HepG2 (cell line): Measurements from ENCODE around the gene NTM. TPM values are rescaled to one million over a fixed set of nuclear protein-coding genes. Genes with fewer than 3 reads are reported as not detected.

Experiments used
- ATAC-seq: fragments of 200-7000 bp; cut with Tn5 transposase; 3 replicates; pipeline ENCODE4 v1.9.1; 2020; ENCODE audit warnings: mild to moderate bottlenecking, moderate library complexity
- BruUV-seq: library from RNA; stranded (reverse); fragments of 400-500 nt; replicated peaks from 2 replicates; lab custom pipeline; 2021; lab: Mats Ljungman, UMichigan
- CTCF ChIA-PET: fragments of 300-600 bp; formaldehyde crosslinking; extraction: SDS; loops from one replicate; lab custom pipeline; 2021; ENCODE audit warnings: low total read pairs, inconsistent platforms, low intra/inter-chr PET ratio; lab: Yijun Ruan, JAX
- POLR2A ChIA-PET: fragments of 350-600 bp; sonication (Branson Sonifier 250); formaldehyde crosslinking; loops from one replicate; lab custom pipeline; 2020; ENCODE audit warnings: antibody characterized with exemption, inconsistent platforms; lab: Yijun Ruan, JAX
- DNase-seq: peaks from one replicate; pipeline ENCODE4 v3.0.0-alpha.2; 2015; ENCODE audit warnings: low spot score
- FAIRE-seq: peaks from 3 replicates; lab custom pipeline; 2011; peaks lifted over from hg19 to GRCh38; lab: Jason Lieb, UNC
- H2AFZ ChIP-seq: one replicate; pipeline ENCODE4 v1.6.1; 2011; ENCODE audit warnings: low read length, inconsistent platforms
- H3K27ac ChIP-seq: fragments of 300-600 bp; 3 replicates; pipeline ENCODE4 v1.8.0; 2011; ENCODE audit warnings: mixed run types, mild to moderate bottlenecking, mixed read lengths, low read length, inconsistent platforms; ENCODE audit not compliant: insufficient read depth; ENCODE audit errors: extremely low read length
- H3K27me3 ChIP-seq, 2 experiments: fragments of 200-600 bp in 1 of 2; 2 replicates in 1 of 2; 3 replicates in 1 of 2; pipeline versions ENCODE4 v1.6.0 to v1.8.0; 2011; ENCODE audit warnings: low read length in 2 of 2, mild to moderate bottlenecking in 2 of 2, moderate library complexity in 2 of 2, inconsistent platforms in 1 of 2; ENCODE audit not compliant: insufficient read depth in 2 of 2, control insufficient read depth in 1 of 2
- H3K36me3 ChIP-seq, 2 experiments: fragments of 200-600 bp in 1 of 2; replicated peaks in 1 of 2; 2 replicates in 1 of 2; 3 replicates in 1 of 2; pipeline versions ENCODE4 v1.5.1 to v1.8.0; 2011; ENCODE audit warnings: low read length in 2 of 2, inconsistent platforms in 1 of 2; ENCODE audit not compliant: insufficient read depth in 2 of 2, control insufficient read depth in 1 of 2
- H3K4me1 ChIP-seq: 2 replicates; pipeline ENCODE4 v1.5.1; 2012; ENCODE audit warnings: low read length, inconsistent platforms; ENCODE audit not compliant: insufficient read depth
- H3K4me2 ChIP-seq: 2 replicates; pipeline ENCODE4 v1.6.0; 2011; ENCODE audit warnings: low read depth, low read length, inconsistent platforms
- H3K4me3 ChIP-seq, 3 experiments: fragments of 200-600 bp in 1 of 3; sonication (generic), shearing (Covaris generic) in 1 of 3; replicated peaks in 1 of 3; 2 replicates each; pipeline ENCODE4 v1.5.1; 2011 to 2016; ENCODE audit warnings: low read length in 3 of 3, inconsistent platforms in 2 of 3, low read depth in 2 of 3, mild to moderate bottlenecking in 2 of 3, control low read depth in 1 of 3, mixed read lengths in 1 of 3; ENCODE audit not compliant: insufficient read depth in 1 of 3
- H3K79me2 ChIP-seq: one replicate; pipeline ENCODE4 v1.6.1; 2011; ENCODE audit warnings: low read length, inconsistent platforms; ENCODE audit not compliant: insufficient read depth
- H3K9ac ChIP-seq: 2 replicates; pipeline ENCODE4 v1.6.0; 2011; ENCODE audit warnings: mild to moderate bottlenecking, low read depth, low read length, inconsistent platforms; ENCODE audit not compliant: insufficient read depth
- H3K9me3 ChIP-seq: 2 replicates; pipeline ENCODE4 v1.5.1; 2012; ENCODE audit warnings: mild to moderate bottlenecking, low read length
- H4K20me1 ChIP-seq: 2 replicates; pipeline ENCODE4 v1.6.0; 2011; ENCODE audit warnings: inconsistent platforms, mild to moderate bottlenecking, low read length, moderate library complexity; ENCODE audit not compliant: insufficient read depth
- CSRNP1 ChIP-seq: sonication (generic); formaldehyde crosslinking; IDR thresholded peaks from 2 replicates; pipeline ENCODE4 v1.8.1; 2023; ENCODE audit warnings: mild to moderate bottlenecking, missing genetic modification reagents
- JARID2 ChIP-seq: sonication (generic); formaldehyde crosslinking; IDR thresholded peaks from 2 replicates; pipeline ENCODE4 v1.8.1; 2023; ENCODE audit warnings: missing genetic modification reagents, inconsistent platforms; ENCODE audit not compliant: insufficient replicate concordance
- LBX2 ChIP-seq: sonication (generic); formaldehyde crosslinking; IDR thresholded peaks from 2 replicates; pipeline ENCODE4 v1.5.0; 2020; ENCODE audit warnings: missing genetic modification reagents, mild to moderate bottlenecking, borderline replicate concordance
- MAFK ChIP-seq, 2 experiments: IDR thresholded peaks in 1 of 2; conservative IDR thresholded peaks in 1 of 2; 2 replicates each; pipeline ENCODE4 v1.6.1; 2011; ENCODE audit warnings: improper control_type of control experiment in 2 of 2, low read length in 2 of 2
- ZFP41 ChIP-seq: sonication (generic); formaldehyde crosslinking; IDR thresholded peaks from 2 replicates; pipeline ENCODE4 v1.4.0; 2020; ENCODE audit warnings: mild to moderate bottlenecking, missing genetic modification reagents, borderline replicate concordance
- ZNF12 ChIP-seq: sonication (generic); formaldehyde crosslinking; IDR thresholded peaks from 2 replicates; pipeline ENCODE4 v1.5.0; 2020; ENCODE audit warnings: missing genetic modification reagents
- ZNF264 ChIP-seq: sonication (generic); formaldehyde crosslinking; IDR thresholded peaks from 2 replicates; pipeline ENCODE4 v1.4.0; 2020; ENCODE audit warnings: missing genetic modification reagents
- ZNF557 ChIP-seq: sonication (generic); formaldehyde crosslinking; IDR thresholded peaks from 2 replicates; pipeline ENCODE4 v1.4.0; 2020; ENCODE audit warnings: missing genetic modification reagents
- ZNF879 ChIP-seq: sonication (generic); formaldehyde crosslinking; IDR thresholded peaks from 2 replicates; pipeline ENCODE4 v1.8.1; 2023; ENCODE audit warnings: missing genetic modification reagents
- WGBS: methylation state at CpG from one replicate; pipeline ENCODE4 v1.1.6; 2017; ENCODE audit warnings: low lambda C conversion rate; 5-methylcytosine and 5-hydroxymethylcytosine counted together
- in situ Hi-C: cut with HindIII; loops from 2 replicates; pipeline ENCODE4 v1.10.0; 2017; ENCODE audit warnings: low pct_unique_long_range_greater_than_20kb; ENCODE audit not compliant: extremely low pct_ligation_motif_present
- intact Hi-C: fragments of 100-400 bp; cut with micrococcal nuclease; formaldehyde crosslinking; loops from one replicate; pipeline ENCODE4 v1.10.0; 2022; ENCODE audit not compliant: unreplicated experiment
- polyA plus RNA-seq, 8 experiments: library from polyadenylated mRNA; depleted of rRNA in 3 of 8; stranded (reverse) in 7 of 8; unstranded in 1 of 8; fragments of >200 nt; fragmentation: Illumina TruSeq in 4 of 8; extraction: Trizol in 4 of 8; gene quantifications; 2 replicates each; pipeline versions ENCODE4 v1.2.1 to v1.2.3, GENCODE V29; 2011 to 2016; ENCODE audit warnings: low read depth in 4 of 8, missing spikeins in 1 of 8, mixed read lengths in 1 of 8; ENCODE audit not compliant: insufficient read depth in 1 of 8
- total RNA-seq, 5 experiments: library from RNA; depleted of rRNA; stranded (reverse); fragments of >200 nt; fragmentation: Illumina TruSeq; extraction: Trizol; gene quantifications; 2 replicates each; pipeline ENCODE4 v1.2.3, GENCODE V29; 2016; ENCODE audit warnings: low read depth in 1 of 5

Gene NTM
- total and polyA plus RNA-seq, 2 of the 13 experiments (the other 11 are each of a cell fraction or from before 2014, with no cell fraction given) = not detected

- Histone ChIP-seq H3K9me3 (no peaks in the 10 kb centered on the region), H3K36me3 (no peaks in the 10 kb centered on the region), H3K4me1 (no peaks in the 10 kb centered on the region), H3K4me3 (no peak overlapping the region), H2AFZ (no peak overlapping the region), H3K9ac (no peak overlapping the region), H4K20me1 (no peaks in the 10 kb centered on the region), H3K27ac (no peak overlapping the region), H3K27me3 (peaks cover 2 to 7% of the 10 kb centered on the region in 2 experiments; a peak in 3 of 5 replicates), H3K79me2 (no peaks in the 10 kb centered on the region), H3K4me2 (no peak overlapping the region)
- 0% methylated on average over 2 of the region's 2 CpGs for WGBS
- no peak for TF ChIP-seq ZNF264
- peak in 1 of 2 experiments; percentile 25; a peak in 2 of 4 replicates for TF ChIP-seq MAFK (conservative IDR thresholded peaks at IDR 0.05 in 1 of 2, IDR thresholded peaks at IDR 0.05 in 1 of 2; ENCODE audit: low read length in 2 of 2)
- intact Hi-C loops = no loop called here
- CTCF ChIA-PET = no interaction called here
- DNase-seq (no peak), ATAC-seq (no peak), FAIRE-seq (no peak)
- BruUV-seq = no TSS peak
- in situ Hi-C loops = no loop called here
- POLR2A ChIA-PET = no interaction called here
These were observed 16.6 kb upstream of the NTM start for GRCh38 chr11:131353766-131354165.

- BruUV-seq = no TSS peak
- POLR2A ChIA-PET = no interaction called here
- no peak for DNase-seq
- TF ChIP-seq ZNF879 (CRISPR knock-in tag) (no peak), LBX2 (CRISPR knock-in tag) (no peak), ZNF557 (CRISPR knock-in tag) (no peak), JARID2 (CRISPR knock-in tag) (no peak), ZNF12 (CRISPR knock-in tag) (no peak), CSRNP1 (CRISPR knock-in tag) (no peak), ZFP41 (CRISPR knock-in tag) (no peak)
- TF ChIP-seq, all 625 proteins: peak for 0
- FAIRE-seq (no peak), ATAC-seq (no peak)
- Histone ChIP-seq H3K4me1 (no peaks in the 10 kb centered on the region), H4K20me1 (no peaks in the 10 kb centered on the region), H3K27me3 (peaks cover 2 to 7% of the 10 kb centered on the region in 2 experiments; a peak in 3 of 5 replicates), H3K9ac (no peak overlapping the region), H3K9me3 (no peaks in the 10 kb centered on the region), H3K4me3 (no peak overlapping the region), H2AFZ (no peak overlapping the region), H3K36me3 (no peaks in the 10 kb centered on the region), H3K79me2 (no peaks in the 10 kb centered on the region), H3K27ac (no peak overlapping the region), H3K4me2 (no peak overlapping the region)
- in situ Hi-C loops (no loop called here), intact Hi-C loops (no loop called here)
- CTCF ChIA-PET = no interaction called here
- WGBS = 3% methylated on average over 5 of the region's 5 CpGs
These were observed 16.1 kb upstream of the NTM start for GRCh38 chr11:131354251-131354701.
